Uterus (tissue), 2 donors: ENCODE data around the gene AHR.

Experiments used
- POLR2A ChIP-seq, 2 donors: fragments of 450-650 bp; IDR thresholded peaks; one replicate each; pipeline ENCODE4 v1.6.1; 2016; ENCODE audit warnings: antibody characterized with exemption in 2 of 2, mild to moderate bottlenecking in 1 of 2, moderate library complexity in 1 of 2
- TF ChIP-seq, protein P1 (sequence below), 4 experiments: fragments of 200-600 bp in 2 of 4; fragments of 450-650 bp in 2 of 4; sonication (generic) in 2 of 4; IDR thresholded peaks; one replicate each; pipeline ENCODE4 v1.5.1; 2016 to 2019; ENCODE audit warnings: antibody characterized with exemption in 4 of 4, mild to moderate bottlenecking in 2 of 4, moderate library complexity in 1 of 4

DNA sequence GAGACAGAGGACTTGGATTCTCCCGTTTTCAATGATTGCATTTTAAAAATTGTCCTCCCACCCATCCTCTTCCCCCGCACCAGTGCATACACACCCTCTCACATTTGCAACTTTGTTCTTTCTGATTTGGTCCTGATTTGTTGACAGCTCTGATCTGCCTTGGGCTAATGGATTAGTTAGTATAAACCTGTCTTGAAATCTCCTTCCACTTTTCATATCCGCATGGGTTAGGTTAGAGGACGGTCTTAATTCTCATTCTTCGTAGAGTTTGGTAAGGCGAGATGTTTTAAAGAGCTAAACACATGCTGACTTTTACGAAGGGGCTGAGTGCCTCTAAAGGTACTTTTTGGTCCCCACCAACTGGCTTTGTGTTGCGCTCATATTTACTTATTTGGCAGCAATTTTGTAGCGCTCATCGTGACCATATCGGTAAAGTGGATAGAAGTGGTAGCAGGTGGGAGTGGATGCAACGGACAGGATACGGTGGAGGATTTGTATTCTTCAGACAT, 1.1 kb downstream of the AHR start:
- TF ChIP-seq, protein P1, sequence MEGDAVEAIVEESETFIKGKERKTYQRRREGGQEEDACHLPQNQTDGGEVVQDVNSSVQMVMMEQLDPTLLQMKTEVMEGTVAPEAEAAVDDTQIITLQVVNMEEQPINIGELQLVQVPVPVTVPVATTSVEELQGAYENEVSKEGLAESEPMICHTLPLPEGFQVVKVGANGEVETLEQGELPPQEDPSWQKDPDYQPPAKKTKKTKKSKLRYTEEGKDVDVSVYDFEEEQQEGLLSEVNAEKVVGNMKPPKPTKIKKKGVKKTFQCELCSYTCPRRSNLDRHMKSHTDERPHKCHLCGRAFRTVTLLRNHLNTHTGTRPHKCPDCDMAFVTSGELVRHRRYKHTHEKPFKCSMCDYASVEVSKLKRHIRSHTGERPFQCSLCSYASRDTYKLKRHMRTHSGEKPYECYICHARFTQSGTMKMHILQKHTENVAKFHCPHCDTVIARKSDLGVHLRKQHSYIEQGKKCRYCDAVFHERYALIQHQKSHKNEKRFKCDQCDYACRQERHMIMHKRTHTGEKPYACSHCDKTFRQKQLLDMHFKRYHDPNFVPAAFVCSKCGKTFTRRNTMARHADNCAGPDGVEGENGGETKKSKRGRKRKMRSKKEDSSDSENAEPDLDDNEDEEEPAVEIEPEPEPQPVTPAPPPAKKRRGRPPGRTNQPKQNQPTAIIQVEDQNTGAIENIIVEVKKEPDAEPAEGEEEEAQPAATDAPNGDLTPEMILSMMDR (IDR thresholded peaks at IDR 0.05) = no peak
- no peak for TF ChIP-seq POLR2A (IDR thresholded peaks at IDR 0.05)
